ENCODE results near the gene LTF. TPM values are rescaled to one million over a fixed set of nuclear protein-coding genes. Genes with fewer than 3 reads are reported as not detected.

Gene LTF
- total and polyA plus RNA-seq, 8 donors, result 6.9 to 21.0 (median 11.2) TPM

DNA sequence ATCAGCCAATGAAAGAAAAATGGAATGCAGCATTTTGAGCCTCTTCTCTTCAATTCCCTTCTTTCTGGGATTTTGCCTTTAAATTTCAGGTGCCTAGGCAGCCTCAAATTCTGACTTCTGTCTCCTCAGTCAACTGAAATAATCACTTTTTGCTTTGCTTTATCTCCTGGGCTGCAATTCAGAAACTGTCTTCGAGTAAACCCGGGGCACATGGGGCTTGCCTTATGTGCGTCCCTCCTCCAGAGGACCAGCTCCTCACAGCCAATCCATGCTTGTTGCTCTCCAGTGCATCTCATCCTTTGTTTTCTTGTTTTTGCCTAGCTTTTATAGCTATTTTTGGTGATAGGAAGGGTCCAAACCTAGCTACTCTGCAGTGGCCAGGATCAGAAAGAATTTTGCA is 41.8 kb upstream of the LTF start:
- no peak for ATAC-seq
- no peak for FAIRE-seq
- DNase-seq, result no peak
- no peak overlapping the region for H3K4me3 ChIP-seq
- H3K27me3 ChIP-seq, result no peaks in the 10 kb centered on the region
- 69 to 87% methylated on average over 3 of the region's 3 CpGs for WGBS, 2 donors
- no peak for TF ChIP-seq CTCF (IDR thresholded peaks at IDR 0.05)
- H3K27ac ChIP-seq, result no peak overlapping the region
- no peaks in the 10 kb centered on the region for H3K4me1 ChIP-seq
- intact Hi-C loops (cut with DNase I), result loop anchor here in 1 of 3 donors (10.0 kb wide), 1 partner anchor 118 kb away; no protein-coding TSS in a partner anchor
- H3K9me3 ChIP-seq, result no peaks in the 10 kb centered on the region
- H3K36me3 ChIP-seq, result no peaks in the 10 kb centered on the region

DNA sequence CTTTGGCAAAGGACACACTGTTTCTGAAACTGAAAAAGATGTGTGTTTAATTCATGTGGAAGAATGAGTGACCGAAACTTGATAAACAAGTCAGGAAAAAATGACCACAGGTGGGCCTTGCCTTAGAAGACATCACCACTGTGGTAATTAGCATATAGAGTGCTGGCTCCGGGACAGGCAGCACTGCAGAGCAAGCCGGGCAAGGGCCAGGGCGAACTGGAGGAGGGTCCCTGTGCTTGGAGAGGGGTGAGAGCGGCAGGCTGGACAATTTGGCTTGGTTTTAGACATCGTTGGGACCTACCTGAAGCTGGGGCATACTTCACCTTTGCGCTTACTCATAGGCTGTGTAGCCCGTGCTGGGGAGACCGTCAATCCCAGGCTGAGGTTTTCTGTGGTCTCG is 41.2 kb upstream of the LTF start:
- H3K36me3 ChIP-seq, result no peaks in the 10 kb centered on the region
- no peak for TF ChIP-seq CTCF (IDR thresholded peaks at IDR 0.05)
- FAIRE-seq (no peak), ATAC-seq (no peak), DNase-seq (no peak)
- no peak overlapping the region for H3K27ac ChIP-seq
- H3K4me3 ChIP-seq, result no peak overlapping the region
- intact Hi-C loops (cut with DNase I), result loop anchor here in 1 of 3 donors (10.0 kb wide), 1 partner anchor 119 kb away; no protein-coding TSS in a partner anchor
- WGBS, 2 donors, result 83 to 89% methylated on average over 10 of the region's 10 CpGs
- no peaks in the 10 kb centered on the region for H3K4me1 ChIP-seq
- no peaks in the 10 kb centered on the region for H3K27me3 ChIP-seq
- no peaks in the 10 kb centered on the region for H3K9me3 ChIP-seq

DNA sequence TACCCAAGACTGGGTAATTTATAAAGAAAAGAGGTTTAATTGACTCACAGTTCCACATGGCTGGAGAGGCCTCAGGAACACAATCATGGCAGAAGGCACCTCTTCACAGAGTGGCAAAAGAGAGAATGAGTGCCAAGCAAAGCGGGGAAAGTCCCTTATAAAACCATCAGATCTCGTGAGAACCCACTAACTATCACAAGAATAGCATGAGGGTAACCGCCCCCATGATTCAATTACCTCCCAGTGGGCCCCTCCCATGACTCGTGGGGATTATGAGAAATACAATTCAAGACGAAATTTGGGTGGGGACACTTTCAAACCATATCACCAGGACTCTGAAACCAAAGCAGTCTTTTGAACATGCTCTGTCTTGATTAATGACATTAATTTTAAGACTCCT is 40.1 kb upstream of the LTF start:
- 77 to 85% methylated on average over 5 of the region's 5 CpGs for WGBS, 2 donors
- Histone ChIP-seq H3K4me3 (no peak overlapping the region), H3K9me3 (no peaks in the 10 kb centered on the region), H3K27ac (no peak overlapping the region), H3K27me3 (no peaks in the 10 kb centered on the region), H3K36me3 (no peaks in the 10 kb centered on the region), H3K4me1 (no peaks in the 10 kb centered on the region)
- TF ChIP-seq CTCF (IDR thresholded peaks at IDR 0.05), result no peak
- no peak for ATAC-seq
- intact Hi-C loops (cut with DNase I), result loop anchor here in 1 of 3 donors (10.0 kb wide), 1 partner anchor 120 kb away; no protein-coding TSS in a partner anchor
- FAIRE-seq, result no peak
- no peak for DNase-seq

DNA sequence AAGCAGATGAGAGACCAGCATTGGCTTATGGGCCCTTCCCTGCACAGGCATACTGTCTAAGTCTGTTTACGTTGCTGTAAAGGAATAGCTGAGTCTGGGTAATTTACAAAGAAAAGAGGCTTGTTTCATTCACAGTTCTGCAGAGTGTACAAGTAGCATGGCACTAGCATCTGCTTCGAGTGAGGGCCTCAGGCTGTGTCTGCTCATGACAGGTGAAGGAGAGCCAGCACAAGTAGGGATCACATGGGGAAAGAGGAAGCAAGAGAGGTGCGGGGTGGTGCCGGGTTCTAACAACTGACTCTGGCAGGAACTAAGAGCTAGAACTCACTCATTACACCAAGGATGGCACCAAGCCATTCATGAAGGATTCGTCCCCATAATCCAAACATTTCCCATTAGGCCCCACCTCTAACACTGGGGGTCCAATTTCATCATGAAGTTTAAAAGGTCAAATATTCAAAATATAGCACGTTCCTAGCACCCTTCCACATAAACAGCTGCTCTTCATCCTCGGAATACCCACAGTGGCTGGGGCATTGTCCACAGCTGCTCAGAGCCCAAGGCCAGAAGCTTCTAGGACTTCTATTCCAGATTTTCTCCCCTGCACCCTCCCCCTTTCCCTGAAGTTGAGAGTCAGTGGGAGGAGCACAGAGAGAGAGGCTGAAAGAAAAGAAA is 38.6 kb upstream of the LTF start:
- intact Hi-C loops (cut with DNase I), result loop anchor here in 1 of 3 donors (10.0 kb wide), 1 partner anchor 121 kb away; no protein-coding TSS in a partner anchor
- no peak for ATAC-seq
- H3K4me1 ChIP-seq, result no peaks in the 10 kb centered on the region
- H3K4me3 ChIP-seq, result no peak overlapping the region
- H3K9me3 ChIP-seq, result no peaks in the 10 kb centered on the region
- no peaks in the 10 kb centered on the region for H3K36me3 ChIP-seq
- WGBS, 2 donors, result 70 to 75% methylated on average over 7 of the region's 7 CpGs
- H3K27ac ChIP-seq, result no peak overlapping the region
- no peak for DNase-seq
- no peak for TF ChIP-seq CTCF (IDR thresholded peaks at IDR 0.05)
- no peaks in the 10 kb centered on the region for H3K27me3 ChIP-seq
- FAIRE-seq, result no peak

GRCh38 chr3:46501702-46502101 is 37.0 kb upstream of the LTF start:
- DNase-seq (no peak), FAIRE-seq (no peak), ATAC-seq (no peak)
- intact Hi-C loops (cut with DNase I), result loop anchor here in 1 of 3 donors (10.0 kb wide), 1 partner anchor 123 kb away; no protein-coding TSS in a partner anchor
- Histone ChIP-seq H3K36me3 (no peaks in the 10 kb centered on the region), H3K9me3 (no peaks in the 10 kb centered on the region), H3K27ac (no peak overlapping the region), H3K4me1 (no peaks in the 10 kb centered on the region), H3K27me3 (no peaks in the 10 kb centered on the region), H3K4me3 (no peak overlapping the region)
- TF ChIP-seq CTCF (IDR thresholded peaks at IDR 0.05), result no peak
- WGBS, 2 donors, result 76 to 79% methylated on average over 4 of the region's 4 CpGs

Measured in pancreas (tissue), 10 donors.